HG02798 (cell line): ENCODE data around the gene TNFAIP1.
A peak's percentile ranks its signal among the peaks of the same experiment; 100 is the strongest.

Source experiments
- ATAC-seq: cut with Tn5 transposase; IDR thresholded peaks from one replicate; pipeline ENCODE4 v1.9.1; 2021; ENCODE audit warnings: mild to moderate bottlenecking; ENCODE audit not compliant: unreplicated experiment, poor library complexity

The TNFAIP1 gene

GRCh38 chr17:28369684-28370034 is 34.1 kb downstream of the TNFAIP1 start:
- ATAC-seq = no peak

GRCh38 chr17:28370035-28370743 is 34.6 kb downstream of the TNFAIP1 start, which contains the start of gene VTN:
VTN (minus strand) TSS chr17:28370307; CDS start chr17:28370203, 104 bp downstream.
- ATAC-seq = no peak

- no peak for ATAC-seq
These were observed 35.2 kb downstream of the TNFAIP1 start for GRCh38 chr17:28370744-28371103.

- ATAC-seq = peak; percentile 87
These were observed 36.0 kb downstream of the TNFAIP1 start, which contains the start of gene SARM1 for GRCh38 chr17:28371245-28372202. SARM1 (plus strand) TSS chr17:28371694; CDS start chr17:28372033, 339 bp downstream.

GRCh38 chr17:28372203-28372944 is 36.8 kb downstream of the TNFAIP1 start:
- peak; percentile 15 for ATAC-seq

- no peak for ATAC-seq
These were observed 37.3 kb downstream of the TNFAIP1 start for GRCh38 chr17:28372945-28373274.

- no peak for ATAC-seq
These were observed 44.5 kb downstream of the TNFAIP1 start for GRCh38 chr17:28379814-28380801.

GRCh38 chr17:28381141-28381825 is 45.7 kb downstream of the TNFAIP1 start:
- ATAC-seq = no peak

GRCh38 chr17:28384281-28385036 is 48.9 kb downstream of the TNFAIP1 start:
- ATAC-seq = peak; percentile 79

GRCh38 chr17:28385037-28385400 is 49.5 kb downstream of the TNFAIP1 start:
- peak; percentile 24 for ATAC-seq

GRCh38 chr17:28385406-28385805 is 49.8 kb downstream of the TNFAIP1 start:
- ATAC-seq = no peak

- no peak for ATAC-seq
These were observed 50.8 kb downstream of the TNFAIP1 start for GRCh38 chr17:28386391-28386790.

GRCh38 chr17:28388106-28388505 is 52.5 kb downstream of the TNFAIP1 start:
- no peak for ATAC-seq

GRCh38 chr17:28390141-28390540 is 54.6 kb downstream of the TNFAIP1 start:
- no peak for ATAC-seq

- ATAC-seq = no peak
These were observed 55.0 kb downstream of the TNFAIP1 start for GRCh38 chr17:28390563-28390962.

GRCh38 chr17:28390984-28391383 is 55.4 kb downstream of the TNFAIP1 start:
- no peak for ATAC-seq

GRCh38 chr17:28391401-28391800 is 55.8 kb downstream of the TNFAIP1 start:
- ATAC-seq = no peak

GRCh38 chr17:28392491-28392890 is 56.9 kb downstream of the TNFAIP1 start:
- no peak for ATAC-seq
